Measurements from ENCODE around the gene FOXC2. TPM values are rescaled to one million over a fixed set of nuclear protein-coding genes. Genes with fewer than 3 reads are reported as not detected.
A peak's percentile ranks its signal among the peaks of the same experiment; 100 is the strongest.

The FOXC2 gene
- total RNA-seq, 2 donors from 2014 or later = 0.66 to 0.78 TPM

DNA sequence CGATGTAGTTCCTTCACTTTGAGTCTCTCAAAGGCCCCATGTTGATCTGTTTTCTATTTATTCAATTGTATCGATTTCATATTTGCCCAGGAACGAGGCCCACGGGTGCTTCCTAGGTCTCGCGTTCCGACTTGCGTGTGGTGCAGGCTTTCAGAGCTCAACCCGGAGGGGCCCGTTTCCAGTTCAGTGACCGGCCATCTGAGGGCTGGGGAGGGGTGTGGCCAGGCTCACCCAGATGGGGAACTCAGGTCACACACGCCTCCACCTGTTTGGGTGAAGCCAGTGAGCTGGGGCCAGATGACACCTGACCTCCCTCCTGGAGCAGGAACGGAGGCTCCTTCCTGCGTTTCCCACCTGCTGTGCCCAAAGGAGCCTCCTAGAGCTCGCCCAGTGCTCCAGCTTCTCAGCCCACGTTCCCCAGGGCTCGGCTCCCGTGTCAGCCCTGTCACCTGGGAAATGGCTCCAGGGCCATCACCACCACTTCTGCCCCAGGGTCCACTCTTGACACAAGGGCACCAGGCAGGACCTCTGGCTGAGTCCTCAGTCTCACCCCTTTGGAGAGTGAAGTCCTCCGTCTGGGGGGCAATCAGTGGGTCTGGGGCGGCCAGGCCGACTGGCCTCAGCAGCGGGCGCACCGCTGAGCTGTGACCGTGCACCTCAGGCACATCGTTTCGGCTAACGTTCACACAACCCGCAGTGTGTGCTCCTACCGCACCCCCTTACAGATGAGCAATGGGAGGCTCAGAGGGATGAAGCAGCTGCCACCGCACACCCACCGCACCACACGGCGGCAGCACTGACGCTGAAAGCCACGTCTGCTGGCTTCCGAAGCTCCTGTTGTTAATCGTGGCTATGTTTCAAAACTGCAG lies 38.3 kb upstream of the FOXC2 start:
- Histone ChIP-seq H3K36me3 (replicated peaks in 1 of 2; ENCODE audit: insufficient read depth in 1 of 2, low read depth in 2 of 2) (no peaks in the 10 kb centered on the region), H3K4me1 (no peaks in the 10 kb centered on the region), H3K27me3 (no peaks in the 10 kb centered on the region), H3K9me3 (no peaks in the 10 kb centered on the region), H3K27ac (no peak overlapping the region), H3K4me3 (no peak overlapping the region)
- intact Hi-C loops (cut with DNase I) = no loop called here
- ATAC-seq = no peak
- 91 to 92% methylated on average over 22 to 33 of the region's 38 CpGs for WGBS, 2 donors
- no peak for TF ChIP-seq POLR2A (IDR thresholded peaks at IDR 0.05)
- TF ChIP-seq, protein P1, sequence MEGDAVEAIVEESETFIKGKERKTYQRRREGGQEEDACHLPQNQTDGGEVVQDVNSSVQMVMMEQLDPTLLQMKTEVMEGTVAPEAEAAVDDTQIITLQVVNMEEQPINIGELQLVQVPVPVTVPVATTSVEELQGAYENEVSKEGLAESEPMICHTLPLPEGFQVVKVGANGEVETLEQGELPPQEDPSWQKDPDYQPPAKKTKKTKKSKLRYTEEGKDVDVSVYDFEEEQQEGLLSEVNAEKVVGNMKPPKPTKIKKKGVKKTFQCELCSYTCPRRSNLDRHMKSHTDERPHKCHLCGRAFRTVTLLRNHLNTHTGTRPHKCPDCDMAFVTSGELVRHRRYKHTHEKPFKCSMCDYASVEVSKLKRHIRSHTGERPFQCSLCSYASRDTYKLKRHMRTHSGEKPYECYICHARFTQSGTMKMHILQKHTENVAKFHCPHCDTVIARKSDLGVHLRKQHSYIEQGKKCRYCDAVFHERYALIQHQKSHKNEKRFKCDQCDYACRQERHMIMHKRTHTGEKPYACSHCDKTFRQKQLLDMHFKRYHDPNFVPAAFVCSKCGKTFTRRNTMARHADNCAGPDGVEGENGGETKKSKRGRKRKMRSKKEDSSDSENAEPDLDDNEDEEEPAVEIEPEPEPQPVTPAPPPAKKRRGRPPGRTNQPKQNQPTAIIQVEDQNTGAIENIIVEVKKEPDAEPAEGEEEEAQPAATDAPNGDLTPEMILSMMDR (IDR thresholded peaks at IDR 0.05) = no peak
- DNase-seq = no peak

DNA sequence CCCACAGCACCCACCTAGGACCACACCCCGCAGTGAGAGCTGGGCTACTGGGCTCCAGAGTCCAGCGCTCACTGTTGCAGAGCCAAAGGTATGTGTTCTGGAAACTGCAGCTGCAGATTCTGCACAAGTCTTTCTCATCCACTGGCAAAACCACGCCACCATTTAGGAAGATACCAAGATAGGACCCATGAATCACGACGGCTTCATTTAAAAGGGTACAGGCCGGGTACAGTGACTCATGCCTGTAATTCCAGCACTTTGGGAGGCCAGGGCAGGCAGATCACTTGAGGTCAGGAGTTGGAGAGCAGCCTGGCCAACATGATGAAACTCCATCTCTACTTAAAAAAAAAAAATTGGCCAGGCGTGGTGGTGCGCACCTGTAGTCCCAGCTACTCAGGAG lies 37.5 kb upstream of the FOXC2 start:
- Histone ChIP-seq H3K27ac (no peak overlapping the region), H3K9me3 (no peaks in the 10 kb centered on the region), H3K36me3 (replicated peaks in 1 of 2; ENCODE audit: insufficient read depth in 1 of 2, low read depth in 2 of 2) (no peaks in the 10 kb centered on the region), H3K4me3 (no peak overlapping the region), H3K27me3 (no peaks in the 10 kb centered on the region), H3K4me1 (no peaks in the 10 kb centered on the region)
- ATAC-seq (no peak), DNase-seq (no peak)
- no peak for TF ChIP-seq POLR2A (IDR thresholded peaks at IDR 0.05)
- TF ChIP-seq, protein P1 (IDR thresholded peaks at IDR 0.05) = no peak
- intact Hi-C loops (cut with DNase I) = no loop called here
- 85 to 96% methylated on average over 8 of the region's 8 CpGs for WGBS, 2 donors

DNA sequence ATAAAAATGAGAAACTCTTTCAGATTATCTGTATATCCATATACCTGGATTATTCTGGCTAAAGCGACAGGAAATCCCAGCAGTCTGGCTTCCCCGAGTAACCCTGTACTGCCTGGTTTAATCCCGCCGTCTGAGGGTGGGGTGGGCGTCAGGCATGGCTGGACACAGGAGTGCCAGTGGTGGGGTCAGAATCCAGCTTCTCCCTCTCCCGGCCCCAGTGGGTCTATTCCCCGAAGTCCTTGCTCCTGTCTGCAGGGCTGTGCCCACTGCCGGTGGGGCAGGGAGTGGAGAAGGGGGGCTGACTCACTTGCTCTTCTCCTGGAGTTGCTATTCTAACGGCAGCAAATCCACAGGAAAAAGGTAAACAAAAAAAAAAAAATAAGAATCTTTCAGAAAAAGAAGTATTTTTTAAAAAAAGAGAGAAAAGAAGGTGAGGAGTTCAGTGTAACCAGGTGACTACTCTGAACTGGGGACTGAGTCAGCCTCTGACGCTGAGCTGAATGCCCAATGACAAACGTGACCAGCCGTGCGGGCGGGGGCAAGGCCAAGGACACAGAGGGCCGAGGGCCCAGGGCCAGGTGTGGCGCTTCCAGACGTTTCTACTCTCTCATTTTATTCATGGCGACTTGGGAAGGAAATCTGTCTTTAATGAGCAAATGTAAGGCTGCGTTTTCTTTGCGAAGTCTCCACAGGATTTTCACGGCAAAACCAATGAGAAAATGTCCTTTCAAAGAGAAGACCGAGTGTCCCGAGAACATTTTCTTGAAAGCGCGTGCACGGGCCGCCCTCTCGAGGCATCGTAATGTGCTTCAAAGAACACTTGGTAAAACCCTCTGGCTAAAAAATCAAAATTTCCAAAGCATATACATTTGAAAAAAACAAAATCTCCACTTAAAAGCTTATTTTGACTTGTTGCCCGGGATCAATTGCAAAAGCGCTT lies 36.1 kb upstream of the FOXC2 start:
- Histone ChIP-seq H3K4me3 (no peak overlapping the region), H3K27me3 (no peaks in the 10 kb centered on the region), H3K36me3 (replicated peaks in 1 of 2; ENCODE audit: insufficient read depth in 1 of 2, low read depth in 2 of 2) (no peaks in the 10 kb centered on the region), H3K27ac (no peak overlapping the region), H3K4me1 (no peaks in the 10 kb centered on the region), H3K9me3 (no peaks in the 10 kb centered on the region)
- ATAC-seq = no peak
- no peak for TF ChIP-seq POLR2A (IDR thresholded peaks at IDR 0.05)
- TF ChIP-seq, protein P1 (IDR thresholded peaks at IDR 0.05) = no peak
- WGBS, 2 donors = 82 to 84% methylated on average over 31 of the region's 31 CpGs
- DNase-seq = no peak
- intact Hi-C loops (cut with DNase I) = no loop called here

DNA sequence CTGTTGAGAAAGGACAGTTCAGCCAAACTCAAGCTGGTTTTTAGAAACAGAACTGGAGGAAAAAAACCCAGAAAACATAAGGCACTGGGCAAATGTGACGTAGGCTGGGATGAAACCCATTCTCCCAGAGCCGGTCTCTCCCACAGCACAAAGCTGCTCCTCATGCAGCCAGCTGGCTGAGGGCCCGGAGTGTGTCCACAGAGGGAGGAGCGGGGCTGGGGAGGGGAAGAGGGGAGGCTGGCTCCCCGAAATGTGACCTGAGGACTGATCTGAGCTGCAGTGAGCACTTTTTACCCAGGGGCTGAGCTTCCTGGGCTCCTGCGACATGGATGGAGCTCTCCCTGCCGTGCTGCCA lies 35.5 kb upstream of the FOXC2 start:
- TF ChIP-seq POLR2A (IDR thresholded peaks at IDR 0.05) = no peak
- TF ChIP-seq, protein P1 (IDR thresholded peaks at IDR 0.05) = no peak
- no peak overlapping the region for H3K4me3 ChIP-seq
- no peak overlapping the region for H3K27ac ChIP-seq
- intact Hi-C loops (cut with DNase I) = no loop called here
- no peaks in the 10 kb centered on the region for H3K27me3 ChIP-seq
- H3K36me3 ChIP-seq (replicated peaks in 1 of 2; ENCODE audit: insufficient read depth in 1 of 2, low read depth in 2 of 2) = no peaks in the 10 kb centered on the region
- WGBS, 2 donors = 87 to 89% methylated on average over 7 of the region's 7 CpGs
- DNase-seq (peak in 2 of 4 donors; percentile 30 to 35), ATAC-seq (peak; percentile 60)
- no peaks in the 10 kb centered on the region for H3K9me3 ChIP-seq
- no peaks in the 10 kb centered on the region for H3K4me1 ChIP-seq

Data from body of pancreas (tissue), 4 donors.